ENCODE data around the gene AGBL1. TPM values are rescaled to one million over a fixed set of nuclear protein-coding genes. Genes with fewer than 3 reads are reported as not detected.

Gene AGBL1
- total RNA-seq, 1 experiment from 2014 or later: not detected

- Histone ChIP-seq H3T11ph (ENCODE audit: low read length) (no peak overlapping the region), H2AK5ac (ENCODE audit: insufficient read length, low read length) (no peak overlapping the region), H3K9me3 (ENCODE audit: control insufficient read depth, low read depth, low read length) (no peaks in the 10 kb centered on the region), H3K18ac (ENCODE audit: insufficient read length, low read depth, low read length) (no peak overlapping the region), H2BK5ac (ENCODE audit: insufficient read length, low read length) (no peak overlapping the region), H3K4me1 (ENCODE audit: insufficient read depth, low read length) (no peaks in the 10 kb centered on the region), H3K27me3 (ENCODE audit: insufficient read depth, low read length) (no peaks in the 10 kb centered on the region), H2BK15ac (ENCODE audit: low read depth, low read length) (no peak overlapping the region), H3K4ac (ENCODE audit: low read depth, low read length) (no peak overlapping the region), H4K91ac (ENCODE audit: insufficient read length, low read depth, low read length) (no peak overlapping the region), H3K27ac (ENCODE audit: insufficient read length, low read depth, low read length) (no peak overlapping the region), H2BK20ac (ENCODE audit: low read depth, low read length, poor library complexity, severe bottlenecking) (no peak overlapping the region), H4K5ac (ENCODE audit: insufficient read length, low read depth, low read length) (no peak overlapping the region), H3K56ac (ENCODE audit: insufficient read length, low read depth, low read length) (no peak overlapping the region), H3K4me2 (ENCODE audit: insufficient read depth, insufficient read length, low read length) (no peak overlapping the region), H4K20me1 (ENCODE audit: control insufficient read depth, insufficient read depth, insufficient read length) (no peaks in the 10 kb centered on the region), H3K79me2 (ENCODE audit: insufficient read depth, low read length) (no peaks in the 10 kb centered on the region), H3K9ac (ENCODE audit: extremely low read depth, insufficient read length, low read length) (no peak overlapping the region), H3K79me1 (ENCODE audit: insufficient read depth, low read depth, low read length, poor library complexity, severe bottlenecking) (no peaks in the 10 kb centered on the region), H4K8ac (replicated peaks; ENCODE audit: insufficient read length, low read depth, low read length) (no peak overlapping the region), H3K14ac (ENCODE audit: insufficient read depth, low read length) (no peak overlapping the region), H3K23me2 (ENCODE audit: insufficient read length, low read depth, low read length, poor library complexity, severe bottlenecking) (no peaks in the 10 kb centered on the region), H2BK12ac (ENCODE audit: insufficient read length, low read depth, low read length) (no peak overlapping the region), H3K23ac (ENCODE audit: insufficient read length, low read depth, low read length) (no peak overlapping the region), H2AFZ (ENCODE audit: low read length) (no peak overlapping the region), H2BK120ac (ENCODE audit: low read depth, low read length, poor library complexity, severe bottlenecking) (no peak overlapping the region)
- DNase-seq: no peak
- Mint-ChIP-seq H3K4me3 (no peak overlapping the region), H3K36me3 (ENCODE audit: insufficient read depth in 1 of 3, low read depth in 3 of 3) (no peaks in the 10 kb centered on the region), H3K9me3 (no peaks in the 10 kb centered on the region), H3K27ac (no peak overlapping the region), H3K4me1 (peaks cover 6% of the 10 kb centered on the region in 2 experiments), H3K27me3 (ENCODE audit: low read depth) (no peaks in the 10 kb centered on the region)
- no CpG with 5 or more reads among the region's 1 CpG for WGBS (ENCODE audit: extremely low coverage, insufficient read length, low lambda C conversion rate)
- TF ChIP-seq CTCF (conservative IDR thresholded peaks at IDR 0.05): no peak
These were observed 631.8 kb downstream of the AGBL1 start for GRCh38 chr15:86711476-86711875.

All from H9 (cell line).